A172 (cell line): ENCODE data around the gene OVCH2. TPM values are rescaled to one million over a fixed set of nuclear protein-coding genes. Genes with fewer than 3 reads are reported as not detected.

Experiments
- DNase-seq: peaks from one replicate; pipeline ENCODE4 v3.0.0-alpha.2; 2015; ENCODE audit warnings: low spot score
- total RNA-seq: library from RNA; depleted of rRNA; stranded (reverse); fragments of >200 nt; shearing (Covaris generic); gene quantifications from 2 replicates; pipeline ENCODE4 v1.2.3, GENCODE V29; 2014; rRNA removed

The OVCH2 gene
- total RNA-seq, 1 experiment from 2014 or later, result not detected

DNA sequence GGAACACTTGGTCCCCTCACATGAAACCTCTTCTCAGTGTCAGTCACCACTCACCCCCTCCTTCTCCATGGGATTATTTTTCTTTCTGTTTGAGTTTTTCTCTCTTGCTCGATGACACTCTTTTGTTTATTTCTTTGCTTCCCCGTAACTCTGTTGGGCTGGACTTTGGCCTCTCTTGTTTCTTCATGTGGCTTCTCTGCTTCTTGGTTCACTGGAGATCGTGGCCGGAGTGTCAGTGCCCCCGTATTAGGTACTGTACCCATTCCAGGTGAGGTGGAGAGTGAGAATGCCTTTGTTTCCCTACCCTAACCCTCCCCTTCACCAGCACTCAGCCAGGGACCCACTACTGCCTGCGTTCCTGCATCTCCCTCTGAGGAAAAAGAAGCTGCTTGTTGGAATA, 65.5 kb downstream of the OVCH2 start:
- no peak for DNase-seq

- no peak for DNase-seq
Measured at GRCh38 chr11:7639643-7640025, 66.6 kb downstream of the OVCH2 start.

Other genes with a start within 250 kb of the OVCH2 start
- gene OLFML1, start 221.0 kb downstream of the OVCH2 start, total RNA-seq, result 0.96 TPM in 1 of 2 replicates, not detected in the other
- 0.38 and 3.1 TPM in 2 replicates for gene PPFIBP2, start 192.5 kb downstream of the OVCH2 start, total RNA-seq
- not detected in 2 replicates for gene CYB5R2, start 33.0 kb downstream of the OVCH2 start, total RNA-seq
- gene OR5P2, start 90.5 kb upstream of the OVCH2 start, total RNA-seq, result not detected in 2 replicates
- not detected in 2 replicates for gene OR5P3, start 124.4 kb upstream of the OVCH2 start, total RNA-seq
- not detected in 2 replicates for gene OR10A6, start 224.8 kb upstream of the OVCH2 start, total RNA-seq
- gene OR10A3, start 235.2 kb upstream of the OVCH2 start, total RNA-seq, result not detected in 2 replicates